ENCODE results near the gene SLC6A13. TPM values are rescaled to one million over a fixed set of nuclear protein-coding genes. Genes with fewer than 3 reads are reported as not detected.

The SLC6A13 gene
- total RNA-seq, 4 donors from 2014 or later = 5.0 to 24.9 (median 8.8) TPM

DNA sequence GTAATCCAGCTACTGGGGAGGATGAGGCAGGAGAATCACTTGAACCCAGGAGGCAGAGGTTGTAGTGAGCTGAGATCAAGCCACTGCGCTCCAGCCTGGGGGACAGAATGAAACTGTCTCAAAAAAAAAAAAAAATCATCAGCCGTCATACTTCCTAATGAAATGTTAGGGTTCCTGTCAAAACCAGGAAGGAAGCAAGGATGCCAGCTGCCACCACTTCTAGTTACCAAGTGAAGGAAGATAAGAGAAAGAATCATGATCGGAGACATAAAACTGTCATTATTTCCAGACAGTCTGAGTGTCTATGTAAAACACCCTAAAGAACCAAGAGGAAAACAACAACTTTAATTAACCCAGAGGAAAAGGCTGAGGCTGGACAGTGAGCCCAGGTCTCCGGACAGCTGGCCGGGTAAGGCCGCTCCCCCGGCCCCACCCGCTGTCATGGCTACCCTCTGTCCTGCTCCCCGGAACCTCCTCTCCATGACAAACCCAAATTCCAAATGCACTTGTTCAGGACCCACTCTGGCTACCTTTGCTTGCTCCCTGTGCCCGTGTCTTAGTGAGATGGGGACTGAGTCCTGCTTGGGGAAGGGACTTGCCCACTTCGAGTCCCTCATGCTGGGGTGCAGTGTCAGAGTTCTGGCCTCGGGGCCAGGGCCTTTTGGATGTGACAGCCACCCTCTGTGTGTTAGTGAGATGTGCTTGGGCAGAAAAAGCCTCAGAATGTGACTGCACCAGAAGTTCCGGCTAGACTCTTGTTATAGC is 77.6 kb downstream of the SLC6A13 start:
- intact Hi-C loops (cut with DNase I) = no loop called here
- 80 to 81% methylated on average over 11 to 13 of the region's 13 CpGs for WGBS, 2 donors
- TF ChIP-seq, protein P1, sequence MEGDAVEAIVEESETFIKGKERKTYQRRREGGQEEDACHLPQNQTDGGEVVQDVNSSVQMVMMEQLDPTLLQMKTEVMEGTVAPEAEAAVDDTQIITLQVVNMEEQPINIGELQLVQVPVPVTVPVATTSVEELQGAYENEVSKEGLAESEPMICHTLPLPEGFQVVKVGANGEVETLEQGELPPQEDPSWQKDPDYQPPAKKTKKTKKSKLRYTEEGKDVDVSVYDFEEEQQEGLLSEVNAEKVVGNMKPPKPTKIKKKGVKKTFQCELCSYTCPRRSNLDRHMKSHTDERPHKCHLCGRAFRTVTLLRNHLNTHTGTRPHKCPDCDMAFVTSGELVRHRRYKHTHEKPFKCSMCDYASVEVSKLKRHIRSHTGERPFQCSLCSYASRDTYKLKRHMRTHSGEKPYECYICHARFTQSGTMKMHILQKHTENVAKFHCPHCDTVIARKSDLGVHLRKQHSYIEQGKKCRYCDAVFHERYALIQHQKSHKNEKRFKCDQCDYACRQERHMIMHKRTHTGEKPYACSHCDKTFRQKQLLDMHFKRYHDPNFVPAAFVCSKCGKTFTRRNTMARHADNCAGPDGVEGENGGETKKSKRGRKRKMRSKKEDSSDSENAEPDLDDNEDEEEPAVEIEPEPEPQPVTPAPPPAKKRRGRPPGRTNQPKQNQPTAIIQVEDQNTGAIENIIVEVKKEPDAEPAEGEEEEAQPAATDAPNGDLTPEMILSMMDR (IDR thresholded peaks at IDR 0.05) = no peak
- no peak for TF ChIP-seq POLR2A (IDR thresholded peaks at IDR 0.05)

GRCh38 chr12:182381-182892 is 80.2 kb downstream of the SLC6A13 start:
- Histone ChIP-seq H3K27ac (no peak overlapping the region), H3K4me1 (peaks cover 0 to 25% of the 10 kb centered on the region in 2 donors), H3K36me3 (no peaks in the 10 kb centered on the region), H3K27me3 (no peaks in the 10 kb centered on the region), H3K9me3 (no peaks in the 10 kb centered on the region), H3K4me3 (replicated peaks in 1 of 3) (no peak overlapping the region)
- DNase-seq = no peak
- TF ChIP-seq, protein P1 (IDR thresholded peaks at IDR 0.05) = no peak
- no peak for TF ChIP-seq POLR2A (IDR thresholded peaks at IDR 0.05)
- intact Hi-C loops (cut with DNase I) = no loop called here
- 62 to 78% methylated on average over 4 to 10 of the region's 10 CpGs for WGBS, 2 donors

More for the DNA sequence above, 77.6 kb downstream of the SLC6A13 start:
- Histone ChIP-seq H3K4me1 (peaks cover 9 to 16% of the 10 kb centered on the region in 2 donors), H3K36me3 (no peaks in the 10 kb centered on the region), H3K27me3 (no peaks in the 10 kb centered on the region), H3K9me3 (no peaks in the 10 kb centered on the region), H3K4me3 (replicated peaks in 1 of 3) (no peak overlapping the region), H3K27ac (no peak overlapping the region)
- no peak for DNase-seq

GRCh38 chr12:181921-182320 is 80.7 kb downstream of the SLC6A13 start:
- intact Hi-C loops (cut with DNase I) = no loop called here
- 85 to 96% methylated on average over 14 to 15 of the region's 17 CpGs for WGBS, 2 donors
- TF ChIP-seq, protein P1 (IDR thresholded peaks at IDR 0.05) = no peak
- no peak for TF ChIP-seq POLR2A (IDR thresholded peaks at IDR 0.05)
- no peaks in the 10 kb centered on the region for H3K36me3 ChIP-seq
- H3K4me3 ChIP-seq (replicated peaks in 1 of 3) = no peak overlapping the region
- H3K9me3 ChIP-seq = no peaks in the 10 kb centered on the region
- no peaks in the 10 kb centered on the region for H3K27me3 ChIP-seq
- no peak for DNase-seq
- H3K27ac ChIP-seq = no peak overlapping the region
- H3K4me1 ChIP-seq = peaks cover 0 to 30% of the 10 kb centered on the region in 2 donors

DNA sequence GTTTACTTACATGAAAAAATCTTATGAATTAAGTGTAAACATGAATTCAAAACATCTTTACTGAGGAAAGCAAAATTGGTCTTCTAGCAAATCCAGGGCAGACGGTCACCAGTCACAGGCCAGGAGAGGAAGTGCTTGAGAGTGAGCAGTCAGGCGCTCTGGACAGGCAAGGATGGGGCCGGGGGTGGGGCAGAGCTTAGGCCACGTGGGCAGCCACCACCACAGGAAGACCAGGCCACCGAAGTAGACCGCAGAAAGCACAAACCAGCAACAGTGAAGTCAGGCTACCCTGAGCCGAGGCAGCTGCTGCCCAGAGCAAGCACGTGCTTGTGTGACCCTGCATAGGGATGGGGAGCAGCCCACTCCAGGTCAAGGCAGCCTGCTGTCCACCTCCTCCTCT is 82.2 kb downstream of the SLC6A13 start:
- WGBS, 2 donors = 32 to 39% methylated on average over 8 of the region's 8 CpGs
- Histone ChIP-seq H3K4me1 (peaks cover 8 to 45% of the 10 kb centered on the region in 2 donors), H3K9me3 (no peaks in the 10 kb centered on the region), H3K36me3 (no peaks in the 10 kb centered on the region), H3K27me3 (no peaks in the 10 kb centered on the region), H3K27ac (peak overlapping the region in 1 of 3 donors; percentile 40), H3K4me3 (replicated peaks in 1 of 3) (no peak overlapping the region)
- TF ChIP-seq, protein P1 (IDR thresholded peaks at IDR 0.05) = no peak
- no peak for TF ChIP-seq POLR2A (IDR thresholded peaks at IDR 0.05)
- DNase-seq = peak; percentile 70 to 71
- intact Hi-C loops (cut with DNase I) = no loop called here

DNA sequence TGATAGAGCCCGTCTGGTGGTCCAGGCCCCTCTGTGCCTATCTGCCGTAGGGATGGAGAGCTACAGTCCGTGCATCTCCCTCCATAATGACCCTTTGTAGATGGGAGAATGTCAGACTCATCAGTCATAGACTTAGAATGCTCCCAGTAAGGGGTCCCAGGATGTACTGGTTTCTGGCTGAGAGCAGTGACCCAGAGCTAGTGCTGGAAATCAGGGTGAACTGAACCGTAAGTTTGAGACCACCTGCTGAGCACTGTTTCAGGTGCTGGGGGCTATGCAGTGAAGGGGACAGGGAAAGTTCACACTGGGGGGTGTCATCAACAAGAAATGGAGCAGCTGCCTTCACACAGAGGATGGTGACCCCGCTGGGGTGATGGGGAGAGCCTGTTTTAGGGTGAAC is 82.8 kb downstream of the SLC6A13 start:
- no peaks in the 10 kb centered on the region for H3K27me3 ChIP-seq
- no peaks in the 10 kb centered on the region for H3K36me3 ChIP-seq
- H3K9me3 ChIP-seq = no peaks in the 10 kb centered on the region
- intact Hi-C loops (cut with DNase I) = no loop called here
- TF ChIP-seq, protein P1 (IDR thresholded peaks at IDR 0.05) = no peak
- no peak for TF ChIP-seq POLR2A (IDR thresholded peaks at IDR 0.05)
- peaks cover 8 to 50% of the 10 kb centered on the region in 2 donors for H3K4me1 ChIP-seq
- no peak for DNase-seq
- WGBS, 2 donors = 71 to 92% methylated on average over 4 of the region's 5 CpGs
- H3K27ac ChIP-seq = peak overlapping the region; percentile 3 to 40 (median 27)
- H3K4me3 ChIP-seq (replicated peaks in 1 of 3) = no peak overlapping the region
